Measurements from ENCODE around the gene SLC39A8.

- TF ChIP-seq EZH2phosphoT487 (IDR thresholded peaks at IDR 0.05; ENCODE audit: insufficient read depth, low read depth) (no peak), EZH2 (IDR thresholded peaks at IDR 0.05; ENCODE audit: insufficient read depth, poor library complexity, severe bottlenecking) (no peak)
Measured at GRCh38 chr4:102244878-102245535, 100.3 kb downstream of the SLC39A8 start.
